ENCODE data around the gene CUL4A. TPM values are rescaled to one million over a fixed set of nuclear protein-coding genes. Genes with fewer than 3 reads are reported as not detected.

Gene CUL4A
- total RNA-seq, 4 donors from 2014 or later, result 95.6 to 221 (median 119) TPM

GRCh38 chr13:113192902-113193301 lies 16.5 kb upstream of the CUL4A start:
- H3K27me3 ChIP-seq, result no peaks in the 10 kb centered on the region
- 90% methylated on average over 2 of the region's 2 CpGs for WGBS
- no peak overlapping the region for H3K4me3 ChIP-seq
- H3K4me1 ChIP-seq, result no peaks in the 10 kb centered on the region
- TF ChIP-seq POLR2A (IDR thresholded peaks at IDR 0.05) (no peak), EP300 (IDR thresholded peaks at IDR 0.05) (no peak), CTCF (IDR thresholded peaks at IDR 0.05) (no peak), POLR2AphosphoS5 (IDR thresholded peaks at IDR 0.05) (no peak)
- H3K27ac ChIP-seq, result no peak overlapping the region
- no peak for DNase-seq (ENCODE audit: low spot score in 2 of 2)
- H3K9me3 ChIP-seq, result no peaks in the 10 kb centered on the region
- peaks cover 84% of the 10 kb centered on the region for H3K36me3 ChIP-seq

- WGBS, result 54% methylated on average over 6 of the region's 6 CpGs
- H3K27me3 ChIP-seq, result no peaks in the 10 kb centered on the region
- H3K36me3 ChIP-seq, result peaks cover 97% of the 10 kb centered on the region
- H3K4me3 ChIP-seq, result no peak overlapping the region
- no peak overlapping the region for H3K27ac ChIP-seq
- DNase-seq (ENCODE audit: low spot score in 2 of 2), result no peak
- no peaks in the 10 kb centered on the region for H3K4me1 ChIP-seq
- H3K9me3 ChIP-seq, result no peaks in the 10 kb centered on the region
- TF ChIP-seq POLR2A (IDR thresholded peaks at IDR 0.05) (no peak), EP300 (IDR thresholded peaks at IDR 0.05) (no peak), CTCF (IDR thresholded peaks at IDR 0.05) (no peak)
Measured at GRCh38 chr13:113195360-113195759, 14.1 kb upstream of the CUL4A start.

- Histone ChIP-seq H3K27ac (no peak overlapping the region), H3K4me3 (no peak overlapping the region), H3K4me1 (no peaks in the 10 kb centered on the region), H3K9me3 (no peaks in the 10 kb centered on the region), H3K27me3 (no peaks in the 10 kb centered on the region), H3K36me3 (peaks cover 81% of the 10 kb centered on the region)
- no peak for DNase-seq (ENCODE audit: low spot score in 2 of 2)
- TF ChIP-seq POLR2A (IDR thresholded peaks at IDR 0.05) (no peak), POLR2AphosphoS5 (IDR thresholded peaks at IDR 0.05) (no peak), CTCF (IDR thresholded peaks at IDR 0.05) (no peak), EP300 (IDR thresholded peaks at IDR 0.05) (no peak)
- WGBS, result 90% methylated on average over 9 of the region's 9 CpGs
Measured at GRCh38 chr13:113196970-113197737, 12.3 kb upstream of the CUL4A start.

- Histone ChIP-seq H3K27me3 (no peaks in the 10 kb centered on the region), H3K4me1 (peaks cover 30% of the 10 kb centered on the region), H3K9me3 (no peaks in the 10 kb centered on the region), H3K36me3 (peaks cover 37% of the 10 kb centered on the region), H3K27ac (no peak overlapping the region), H3K4me3 (no peak overlapping the region)
- WGBS, result 87% methylated on average over 2 of the region's 2 CpGs
- no peak for TF ChIP-seq EP300 (IDR thresholded peaks at IDR 0.05)
- no peak for DNase-seq (ENCODE audit: low spot score in 2 of 2)
Measured at GRCh38 chr13:113201815-113202214, 7.6 kb upstream of the CUL4A start.

- Histone ChIP-seq H3K27ac (no peak overlapping the region), H3K4me1 (peaks cover 41% of the 10 kb centered on the region), H3K27me3 (no peaks in the 10 kb centered on the region), H3K4me3 (no peak overlapping the region), H3K36me3 (peaks cover 26% of the 10 kb centered on the region), H3K9me3 (no peaks in the 10 kb centered on the region)
- TF ChIP-seq POLR2AphosphoS5 (IDR thresholded peaks at IDR 0.05), result no peak
- no peak for TF ChIP-seq CTCF (IDR thresholded peaks at IDR 0.05)
- no peak for TF ChIP-seq POLR2A (IDR thresholded peaks at IDR 0.05)
- TF ChIP-seq EP300 (IDR thresholded peaks at IDR 0.05), result no peak
- no peak for DNase-seq (ENCODE audit: low spot score in 2 of 2)
- 88% methylated on average over 4 of the region's 4 CpGs for WGBS
Measured at GRCh38 chr13:113202912-113203311, 6.5 kb upstream of the CUL4A start.
